ENCODE results near the gene PAXX. TPM values are rescaled to one million over a fixed set of nuclear protein-coding genes. Genes with fewer than 3 reads are reported as not detected.
"Not testable (repeated sequence)": the region's sequence is repeated elsewhere in the genome, so short reads cannot be mapped to it uniquely, and the experiment has no call there.

PAXX gene
- polyA plus RNA-seq, 12 donors, result 15.5 to 51.6 (median 19.6) TPM; not detected in 1

DNA sequence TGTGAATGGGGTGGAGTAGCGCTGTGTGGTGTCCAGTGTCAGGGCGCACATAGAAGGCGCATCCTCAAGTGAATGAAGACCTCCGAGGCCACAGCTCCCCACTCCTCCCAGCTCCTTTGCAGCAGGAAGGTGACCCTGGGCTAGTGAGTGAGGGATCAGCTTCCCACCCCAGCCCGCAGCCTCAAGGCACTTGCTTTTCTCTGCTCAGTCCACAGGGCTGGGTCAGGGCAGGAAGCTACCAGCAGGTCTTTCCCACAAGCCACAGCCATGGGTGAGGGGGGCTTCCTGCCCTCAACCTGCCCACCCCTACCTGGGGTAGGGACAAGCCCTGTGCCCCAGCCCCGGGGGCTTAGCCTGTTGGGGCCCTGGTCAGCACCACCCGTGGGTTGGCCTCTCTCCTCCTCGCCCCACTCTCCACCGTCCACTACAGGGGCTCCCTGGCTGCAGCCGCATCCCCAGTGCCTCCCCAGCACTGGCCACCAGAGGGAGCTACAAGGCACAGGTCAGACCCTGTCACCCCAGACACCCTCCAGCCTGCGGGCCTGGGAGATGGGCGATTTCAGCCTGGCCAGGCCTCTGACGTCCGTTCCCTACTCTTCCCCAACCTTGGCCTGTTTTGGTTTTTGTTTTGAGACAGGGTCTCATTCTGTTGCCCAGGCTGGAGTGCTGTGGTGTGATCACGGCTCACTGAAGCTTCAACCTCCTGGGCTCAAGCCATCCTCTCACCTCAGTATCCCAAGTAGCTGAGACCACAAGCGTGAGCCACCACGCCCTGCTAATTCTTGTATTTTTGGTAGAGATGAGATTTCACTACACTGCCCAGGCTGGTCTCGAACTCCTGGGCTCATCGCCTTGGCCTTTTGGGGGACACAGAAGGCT lies 37.1 kb downstream of the PAXX start:
- peak; percentile 55 for DNase-seq

DNA sequence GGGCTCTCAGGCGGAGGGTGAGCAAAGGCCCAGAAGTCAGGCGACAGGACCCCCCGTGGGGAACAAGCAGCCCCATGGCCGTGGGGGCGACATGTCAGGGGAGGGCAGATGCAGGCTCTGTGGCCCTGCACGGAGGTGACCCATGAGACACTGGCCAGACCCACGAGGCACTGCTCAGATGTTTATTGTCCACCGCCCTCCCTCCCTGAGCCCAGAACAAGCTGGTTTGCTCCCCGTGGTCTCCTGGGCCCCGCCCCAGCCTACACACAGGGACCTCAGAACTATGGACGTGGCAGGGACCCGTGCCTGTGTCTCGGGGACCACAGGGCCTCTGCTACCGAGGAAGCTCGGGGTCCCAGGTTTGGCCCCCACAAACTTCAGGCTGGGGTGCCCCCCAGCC lies 37.8 kb downstream of the PAXX start:
- DNase-seq, result no peak

DNA sequence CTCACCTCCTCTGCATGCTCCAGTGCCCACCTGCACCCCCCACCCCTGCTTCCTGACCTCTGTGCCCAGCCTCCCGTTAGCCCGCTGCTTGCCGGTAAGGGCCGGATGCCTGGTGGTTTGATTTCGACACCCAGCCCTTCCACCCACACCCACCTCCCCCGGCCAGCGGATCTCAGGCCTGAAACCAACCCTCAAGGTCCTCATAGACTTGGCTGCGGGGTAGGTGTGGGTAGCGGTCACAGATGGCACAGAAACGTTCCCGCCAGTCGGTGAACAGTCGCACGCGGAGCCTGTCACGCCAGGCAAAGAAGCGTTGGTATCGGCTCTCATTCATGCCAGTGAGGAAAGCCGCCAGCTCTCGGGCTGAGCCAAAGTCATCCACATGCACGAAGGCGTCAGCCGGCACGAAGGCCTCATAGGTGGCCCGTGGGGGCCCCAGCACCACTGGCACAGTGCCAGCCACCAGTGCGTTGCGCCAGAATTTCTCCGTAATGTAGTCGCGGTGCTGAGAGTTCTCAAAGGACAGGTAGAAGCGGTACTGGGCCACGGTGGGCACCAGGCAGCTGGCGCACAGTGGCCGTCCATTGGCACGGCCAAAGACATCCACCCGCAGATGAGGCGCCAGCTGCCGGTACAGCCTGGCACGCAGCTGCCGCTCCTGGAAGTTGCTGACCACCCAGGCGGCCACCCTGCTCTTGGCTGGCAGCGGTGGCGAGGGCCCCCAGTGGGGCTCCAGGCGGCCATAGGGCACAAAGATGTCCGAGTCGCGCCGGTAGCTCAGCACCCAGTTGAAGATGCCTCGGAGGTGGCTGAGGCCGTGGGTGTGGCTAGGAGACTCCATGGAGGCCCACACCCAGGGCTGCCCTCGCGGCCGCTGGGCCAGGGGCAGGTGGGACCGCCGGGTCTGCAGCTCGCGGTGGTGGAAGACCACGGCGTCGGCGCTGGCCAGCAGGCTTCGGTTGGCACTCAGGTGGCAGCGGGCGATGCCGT lies 38.6 kb downstream of the PAXX start:
- no peak for DNase-seq

GRCh38 chr9:137031904-137032640 lies 39.9 kb downstream of the PAXX start, which contains the start of gene FUT7:
FUT7 (minus strand) TSS chr9:137032088; CDS start chr9:137031991, 97 bp downstream.
- DNase-seq, result no peak

DNA sequence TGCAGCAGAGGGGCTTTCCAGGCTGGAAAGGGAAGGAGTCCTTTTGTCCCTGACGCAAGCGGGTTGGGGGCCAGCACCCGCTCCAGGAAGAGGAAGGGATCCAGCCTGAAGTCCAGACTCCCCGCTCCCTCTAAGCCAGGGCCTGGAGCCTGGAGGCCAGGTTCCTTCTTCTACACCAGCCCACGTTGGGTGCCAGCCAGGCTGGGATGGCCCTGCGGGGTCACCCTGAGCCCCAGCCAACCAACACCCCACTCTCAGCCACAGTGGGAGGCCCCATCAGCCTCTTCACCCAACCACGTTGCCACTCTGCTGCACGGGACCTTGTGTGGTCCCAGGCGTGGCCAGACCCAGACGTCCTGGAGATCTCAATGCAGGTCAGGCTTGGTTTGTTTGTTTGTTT lies 40.6 kb downstream of the PAXX start:
- DNase-seq, result no peak

GRCh38 chr9:137033481-137033880 lies 41.3 kb downstream of the PAXX start:
- not testable (repeated sequence) for DNase-seq

DNA sequence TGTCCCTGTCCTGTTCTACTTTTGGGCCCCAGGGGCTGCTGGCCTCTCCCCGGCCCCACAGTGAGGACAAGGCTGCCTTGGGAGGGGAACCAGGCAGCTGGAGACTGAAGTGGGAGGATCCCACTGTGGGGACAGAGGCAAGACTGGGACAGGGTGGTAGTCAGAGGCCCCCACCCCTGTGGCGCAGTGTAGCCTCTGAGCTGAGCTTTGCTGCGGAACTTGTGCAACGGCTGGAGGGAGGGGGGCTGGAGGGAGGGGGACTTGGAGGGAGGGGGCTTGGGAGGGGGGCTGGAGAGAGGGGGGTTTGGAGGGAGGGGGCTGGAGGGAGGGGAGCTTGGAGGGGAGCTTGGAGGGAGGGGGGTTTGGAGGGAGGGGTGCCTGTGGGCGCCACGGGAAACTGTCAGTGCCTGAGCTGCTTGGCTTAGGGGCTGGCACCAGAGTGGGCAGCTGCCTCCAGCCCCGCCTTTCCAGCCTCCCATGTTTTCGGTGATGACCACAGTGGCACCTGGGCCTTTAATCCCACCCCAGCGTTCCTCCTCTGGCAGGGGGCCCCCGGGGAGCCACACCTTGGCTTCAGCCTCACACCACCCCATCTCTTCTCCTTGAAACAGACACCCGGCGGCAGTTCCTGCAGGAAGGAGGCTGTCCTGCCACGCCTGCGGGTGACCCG lies 42.0 kb downstream of the PAXX start:
- no peak for DNase-seq

DNA sequence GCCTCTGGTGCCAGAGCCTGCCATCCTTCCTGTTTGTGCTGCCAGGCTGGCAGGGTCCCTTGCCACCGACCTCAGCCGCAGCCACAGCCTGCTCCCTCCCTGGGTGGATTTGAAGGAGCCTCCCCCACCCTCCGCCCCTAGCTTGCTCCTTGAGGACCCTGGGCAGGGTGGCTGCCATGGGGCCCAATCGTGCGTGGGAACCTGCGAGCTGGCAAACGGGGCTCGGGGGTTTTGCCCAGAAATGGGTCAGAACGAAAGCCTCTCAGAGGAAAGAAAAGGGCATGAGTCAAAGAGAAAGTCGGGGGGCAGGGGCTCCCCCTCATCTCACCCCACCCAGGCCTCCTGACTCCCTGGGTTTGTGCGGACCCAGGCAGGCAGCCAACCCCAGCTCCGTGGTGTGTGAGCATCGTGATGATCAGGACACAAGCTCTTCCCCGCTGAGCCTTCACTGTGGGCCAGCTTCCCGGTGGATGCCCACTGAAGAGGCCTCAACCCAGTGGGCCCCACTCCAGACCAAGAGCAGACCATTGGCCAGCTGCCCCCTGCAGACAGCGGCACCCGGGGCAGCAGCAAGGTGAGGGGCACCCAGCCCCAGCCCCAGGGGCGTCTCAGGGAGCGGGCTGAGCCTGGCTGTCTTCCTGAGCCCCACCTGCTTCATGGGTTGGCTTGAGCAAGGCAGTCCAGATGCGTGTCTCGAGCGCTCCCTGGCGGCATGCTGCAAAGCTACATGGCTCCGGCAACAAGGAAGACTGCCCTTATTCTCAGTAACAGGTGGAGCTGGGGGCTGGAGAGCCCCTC lies 42.7 kb downstream of the PAXX start:
- peak; percentile 89 for DNase-seq

DNA sequence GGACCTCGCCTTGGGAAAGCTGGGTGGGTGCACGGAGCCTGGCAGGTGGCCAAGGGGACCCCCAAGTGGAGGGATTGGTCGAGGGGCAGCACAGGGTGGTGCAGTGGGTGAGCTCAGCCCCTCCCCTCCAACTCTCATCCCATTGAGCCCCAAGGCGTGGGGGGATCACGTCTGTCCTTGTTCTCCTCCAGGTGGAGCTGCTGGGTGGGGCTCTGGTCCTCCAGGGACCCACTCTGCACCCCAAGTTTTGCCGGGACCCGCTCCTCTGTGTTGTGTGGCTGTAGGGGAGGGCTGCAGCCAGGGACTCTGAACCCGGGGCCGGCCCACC lies 43.2 kb downstream of the PAXX start:
- DNase-seq, result no peak

DNA sequence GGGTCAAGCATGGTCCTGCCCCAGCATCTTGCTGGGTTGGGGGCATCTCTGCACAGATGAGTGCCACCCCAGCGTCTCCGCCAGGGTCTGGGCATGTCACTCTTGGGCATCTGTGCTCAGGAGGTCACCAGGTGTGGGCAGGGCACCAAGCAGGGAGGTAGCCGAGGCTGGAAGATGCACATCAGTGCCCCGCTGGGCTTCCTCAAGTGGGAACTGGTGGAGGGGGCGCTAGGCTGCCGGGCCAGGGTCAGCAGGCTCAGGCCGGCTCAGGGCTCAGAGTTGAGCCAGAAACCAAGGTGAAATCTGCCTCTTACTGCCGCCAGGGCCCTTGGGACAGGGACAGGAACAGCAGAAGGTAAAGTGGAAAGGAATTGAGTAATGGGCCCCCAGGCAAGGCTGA lies 43.7 kb downstream of the PAXX start:
- DNase-seq, result no peak

DNA sequence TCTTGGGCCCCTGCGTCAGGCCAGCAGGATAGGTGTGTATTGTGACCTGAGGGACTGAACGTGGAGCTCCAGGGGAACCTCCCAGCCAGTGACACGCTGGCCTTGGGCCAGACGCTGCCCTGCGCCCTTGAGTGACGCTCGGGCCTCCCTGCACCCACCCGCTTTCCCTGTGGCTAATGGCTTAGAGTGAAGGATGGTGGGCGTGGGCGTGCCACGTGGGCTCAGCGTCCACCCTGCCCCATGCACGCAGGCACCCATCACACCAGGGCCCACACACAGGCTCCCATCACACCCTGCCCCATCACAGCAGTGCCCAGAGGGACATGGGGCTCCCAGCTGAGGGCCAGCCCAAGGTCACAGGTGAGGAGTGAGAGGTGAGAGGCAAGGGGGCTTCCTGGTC lies 44.8 kb downstream of the PAXX start:
- DNase-seq, result no peak

- DNase-seq, result no peak
These were observed 45.3 kb downstream of the PAXX start for GRCh38 chr9:137037483-137037882.

GRCh38 chr9:137038916-137039315 lies 46.7 kb downstream of the PAXX start:
- no peak for DNase-seq

GRCh38 chr9:137039611-137040366 lies 47.6 kb downstream of the PAXX start:
- DNase-seq, result no peak

DNA sequence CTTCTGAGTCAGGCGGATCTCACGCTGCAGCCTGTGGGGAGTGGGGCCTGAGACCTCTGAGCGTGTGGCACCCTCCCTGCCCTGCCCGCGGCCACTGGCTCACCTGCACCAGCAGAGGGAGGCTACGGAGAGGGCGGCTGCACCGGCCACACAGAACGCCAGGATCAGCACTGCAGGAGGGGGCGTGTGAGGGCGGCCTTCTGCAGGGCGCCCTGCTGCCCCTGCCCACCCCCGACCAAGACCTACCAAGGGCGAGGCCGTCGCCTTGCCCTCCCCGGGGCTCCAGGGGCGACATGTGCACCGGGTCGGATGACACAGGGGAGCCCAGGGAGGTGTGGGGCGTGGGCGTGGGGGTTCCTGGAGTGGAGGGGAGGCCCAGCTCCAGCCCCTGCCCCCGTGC lies 48.3 kb downstream of the PAXX start:
- no peak for DNase-seq

GRCh38 chr9:137041124-137041523 lies 48.9 kb downstream of the PAXX start:
- no peak for DNase-seq

DNA sequence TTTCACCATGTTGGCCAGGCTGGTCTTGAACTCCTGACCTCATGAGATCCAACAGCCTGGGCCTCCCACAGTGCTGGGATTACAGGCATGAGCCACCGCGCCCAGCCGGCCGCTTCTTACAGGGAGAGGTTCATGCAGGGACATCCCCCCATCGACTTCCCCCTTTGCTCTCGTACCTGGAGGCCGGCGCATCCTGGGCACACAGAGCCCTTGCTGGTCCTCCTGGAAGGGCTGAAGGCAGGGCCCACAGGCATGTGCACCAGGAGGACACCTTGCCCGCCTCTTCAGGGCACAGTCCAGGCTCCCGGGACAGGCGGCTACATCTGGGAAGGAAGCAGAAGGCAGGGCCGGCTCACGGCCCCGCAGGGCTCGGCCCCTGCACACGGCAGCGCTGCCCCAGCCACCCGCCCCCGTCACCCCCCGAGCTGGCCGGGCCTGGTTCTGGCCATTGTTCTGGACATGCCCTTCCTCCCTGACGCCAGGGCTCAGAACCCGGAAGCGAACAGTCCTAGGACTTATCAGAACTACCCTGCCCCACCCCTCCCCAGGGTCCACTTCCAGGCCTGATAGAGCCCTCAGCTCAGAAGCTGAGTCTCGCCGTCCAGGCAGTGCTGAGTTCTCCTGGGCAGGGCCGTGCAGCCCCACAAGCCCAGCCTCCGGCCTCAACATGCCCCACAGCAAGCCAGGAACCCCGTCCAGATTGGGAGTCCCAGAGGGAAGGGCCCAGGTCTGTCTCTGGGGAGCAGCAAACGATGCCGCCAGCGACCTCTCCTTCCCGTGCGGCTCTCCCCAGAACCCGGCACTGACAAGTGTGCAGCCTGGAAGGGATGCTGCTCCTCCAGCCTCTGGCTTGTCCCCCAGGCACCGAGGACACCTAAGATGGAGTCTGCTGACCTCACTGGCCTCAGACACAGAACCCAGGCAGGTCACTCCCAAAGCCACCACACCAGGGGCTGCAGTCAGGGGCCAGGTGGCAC lies 50.8 kb downstream of the PAXX start:
- DNase-seq, result no peak

Data from muscle of arm (tissue), 12 donors.